ENCODE measurements around the gene ZRANB3. TPM values are rescaled to one million over a fixed set of nuclear protein-coding genes. Genes with fewer than 3 reads are reported as not detected.

ZRANB3 gene
- polyA plus RNA-seq, 4 donors, result 0.81 to 3.6 (median 3.0) TPM; not detected in 1

DNA sequence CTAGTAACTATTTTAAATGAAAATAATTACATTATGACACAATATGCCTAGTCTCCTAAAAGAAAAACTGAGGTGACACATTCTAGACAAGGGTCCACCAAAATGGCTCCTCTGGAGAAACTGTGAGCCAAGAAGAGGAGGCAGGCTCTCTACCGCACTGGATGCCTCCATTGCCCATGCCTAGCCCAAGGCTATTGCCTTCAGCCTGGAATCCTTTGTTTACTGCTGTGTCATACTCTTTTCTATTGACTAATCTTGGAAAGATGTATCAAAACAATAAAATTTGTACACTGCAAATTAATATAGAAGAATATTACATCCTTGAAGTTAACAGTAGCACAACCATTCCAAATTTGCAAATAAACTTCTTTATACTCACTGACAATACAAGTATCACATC, 311.8 kb downstream of the ZRANB3 start:
- 90 to 98% (median 96%) methylated on average over 1 of the region's 1 CpG for WGBS, 3 donors
- H3K36me3 ChIP-seq (ENCODE audit: control insufficient read depth in 3 of 3, insufficient read depth in 2 of 3, low read depth in 1 of 3, low read length in 3 of 3), result no peaks in the 10 kb centered on the region
- H3K27me3 ChIP-seq (ENCODE audit: control insufficient read depth in 3 of 3, insufficient read depth in 3 of 3, low read length in 3 of 3), result no peaks in the 10 kb centered on the region
- H3K9me3 ChIP-seq (ENCODE audit: control insufficient read depth in 2 of 2, insufficient read depth in 1 of 2, low read depth in 1 of 2, low read length in 1 of 2), result no peaks in the 10 kb centered on the region
- H3K27ac ChIP-seq (ENCODE audit: low read depth in 1 of 3, low read length in 2 of 3), result no peak overlapping the region
- H3K4me1 ChIP-seq (ENCODE audit: control insufficient read depth in 3 of 3, insufficient read depth in 2 of 3, low read depth in 1 of 3, low read length in 2 of 3), result no peaks in the 10 kb centered on the region
- FAIRE-seq, result no peak
- no peak for DNase-seq
- H3K4me3 ChIP-seq (ENCODE audit: low read depth in 1 of 3, low read length in 3 of 3), result no peak overlapping the region

DNA sequence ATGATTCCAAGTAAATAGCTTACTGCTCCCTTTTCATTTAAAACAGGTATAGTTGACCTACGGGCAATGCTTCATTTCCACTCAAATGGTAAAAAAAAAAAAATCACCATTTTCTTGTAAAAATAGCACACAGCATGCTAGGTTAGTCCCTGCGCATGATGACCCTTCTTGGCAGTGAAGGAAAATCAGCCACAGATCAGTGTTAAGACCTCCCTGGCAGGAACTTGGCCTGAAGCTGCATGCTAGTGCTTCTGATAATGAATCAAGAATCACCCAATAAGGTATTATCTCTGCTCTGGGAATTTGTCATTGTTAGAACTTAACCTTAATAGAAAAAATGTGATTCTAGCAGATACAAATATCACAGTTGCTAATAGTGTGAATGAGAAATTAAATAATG, 312.6 kb downstream of the ZRANB3 start:
- no peak overlapping the region for H3K27ac ChIP-seq (ENCODE audit: low read depth in 1 of 3, low read length in 2 of 3)
- H3K27me3 ChIP-seq (ENCODE audit: control insufficient read depth in 3 of 3, insufficient read depth in 3 of 3, low read length in 3 of 3), result no peaks in the 10 kb centered on the region
- no peaks in the 10 kb centered on the region for H3K9me3 ChIP-seq (ENCODE audit: control insufficient read depth in 2 of 2, insufficient read depth in 1 of 2, low read depth in 1 of 2, low read length in 1 of 2)
- 95 to 100% (median 99%) methylated on average over 2 of the region's 2 CpGs for WGBS, 3 donors
- FAIRE-seq (no peak), DNase-seq (no peak)
- H3K4me3 ChIP-seq (ENCODE audit: low read depth in 1 of 3, low read length in 3 of 3), result no peak overlapping the region
- H3K36me3 ChIP-seq (ENCODE audit: control insufficient read depth in 3 of 3, insufficient read depth in 2 of 3, low read depth in 1 of 3, low read length in 3 of 3), result no peaks in the 10 kb centered on the region
- H3K4me1 ChIP-seq (ENCODE audit: control insufficient read depth in 3 of 3, insufficient read depth in 2 of 3, low read depth in 1 of 3, low read length in 2 of 3), result no peaks in the 10 kb centered on the region

DNA sequence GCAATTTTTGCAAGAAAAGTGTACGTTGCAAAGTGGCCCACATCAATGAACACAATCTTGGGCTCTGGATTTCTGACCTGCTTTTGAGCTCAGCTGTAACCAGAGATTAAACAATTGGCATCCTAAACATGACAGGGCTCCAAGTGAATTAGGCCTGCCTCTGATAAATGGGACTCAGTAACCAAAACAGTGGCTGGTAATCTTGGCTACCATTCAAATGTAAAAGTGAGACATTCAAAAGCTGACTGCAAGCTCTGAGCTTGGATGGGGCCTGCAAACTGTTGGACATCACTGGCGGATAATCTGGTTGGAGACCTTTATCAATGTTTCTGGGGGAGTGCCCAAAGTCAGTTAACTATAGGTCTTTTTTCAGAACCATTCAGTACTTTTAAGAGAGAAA, 318.3 kb downstream of the ZRANB3 start:
- Histone ChIP-seq H3K4me3 (ENCODE audit: low read depth in 1 of 3, low read length in 3 of 3) (no peak overlapping the region), H3K36me3 (ENCODE audit: control insufficient read depth in 3 of 3, insufficient read depth in 2 of 3, low read depth in 1 of 3, low read length in 3 of 3) (no peaks in the 10 kb centered on the region), H3K4me1 (ENCODE audit: control insufficient read depth in 3 of 3, insufficient read depth in 2 of 3, low read depth in 1 of 3, low read length in 2 of 3) (no peaks in the 10 kb centered on the region), H3K9me3 (ENCODE audit: control insufficient read depth in 2 of 2, insufficient read depth in 1 of 2, low read depth in 1 of 2, low read length in 1 of 2) (no peaks in the 10 kb centered on the region), H3K27me3 (ENCODE audit: control insufficient read depth in 3 of 3, insufficient read depth in 3 of 3, low read length in 3 of 3) (no peaks in the 10 kb centered on the region), H3K27ac (ENCODE audit: low read depth in 1 of 3, low read length in 2 of 3) (no peak overlapping the region)
- no peak for FAIRE-seq
- DNase-seq, result no peak
- 87 to 95% (median 94%) methylated on average over 2 of the region's 2 CpGs for WGBS, 3 donors

DNA sequence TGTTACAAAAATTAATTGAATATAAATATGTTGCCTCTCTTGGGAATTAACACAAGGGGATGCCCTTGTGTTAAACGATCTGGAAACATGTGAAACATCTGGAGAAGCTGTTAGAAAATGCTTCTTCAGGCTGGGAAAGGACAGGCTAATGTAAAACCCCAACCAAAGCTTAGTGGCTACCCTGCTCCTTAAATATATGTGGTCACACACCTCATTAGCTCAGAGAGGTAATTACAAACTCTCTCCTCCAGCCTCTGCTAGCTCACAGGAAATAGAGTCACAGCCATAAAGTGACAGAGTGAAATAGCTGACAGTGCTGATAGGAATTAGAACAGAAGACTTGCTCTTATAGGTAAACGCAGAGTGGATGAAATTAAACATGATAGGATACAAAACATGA, 323.0 kb downstream of the ZRANB3 start:
- 64 to 67% (median 67%) methylated on average over 2 of the region's 2 CpGs for WGBS, 3 donors
- H3K9me3 ChIP-seq (ENCODE audit: control insufficient read depth in 2 of 2, insufficient read depth in 1 of 2, low read depth in 1 of 2, low read length in 1 of 2), result no peaks in the 10 kb centered on the region
- DNase-seq, result no peak
- no peak overlapping the region for H3K4me3 ChIP-seq (ENCODE audit: low read depth in 1 of 3, low read length in 3 of 3)
- H3K27ac ChIP-seq (ENCODE audit: low read depth in 1 of 3, low read length in 2 of 3), result no peak overlapping the region
- H3K27me3 ChIP-seq (ENCODE audit: control insufficient read depth in 3 of 3, insufficient read depth in 3 of 3, low read length in 3 of 3), result no peaks in the 10 kb centered on the region
- FAIRE-seq, result no peak
- H3K36me3 ChIP-seq (ENCODE audit: control insufficient read depth in 3 of 3, insufficient read depth in 2 of 3, low read depth in 1 of 3, low read length in 3 of 3), result no peaks in the 10 kb centered on the region
- H3K4me1 ChIP-seq (ENCODE audit: control insufficient read depth in 3 of 3, insufficient read depth in 2 of 3, low read depth in 1 of 3, low read length in 2 of 3), result no peaks in the 10 kb centered on the region

DNA sequence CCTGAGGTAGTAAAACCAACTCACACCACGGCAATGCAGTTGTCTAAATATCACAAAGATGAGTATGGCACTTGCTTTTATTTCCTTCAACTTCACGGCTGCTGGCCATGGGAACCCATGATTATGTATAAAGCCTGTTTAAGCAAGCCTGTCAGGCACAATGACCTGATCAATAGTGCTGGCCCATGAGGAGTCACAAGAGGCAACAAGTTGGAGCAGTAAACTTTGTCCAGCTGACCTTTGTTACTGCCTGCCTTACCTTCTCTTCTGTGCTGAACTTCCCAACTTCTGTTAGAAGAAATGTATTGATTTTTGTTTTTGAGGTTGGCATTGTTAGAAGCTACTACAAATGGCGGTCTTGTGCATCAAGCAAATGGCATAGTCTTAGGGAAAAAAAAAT, 327.1 kb downstream of the ZRANB3 start:
- DNase-seq, result peak in 1 of 2 donors; percentile 10
- H3K4me3 ChIP-seq (ENCODE audit: low read depth in 1 of 3, low read length in 3 of 3), result no peak overlapping the region
- H3K4me1 ChIP-seq (ENCODE audit: control insufficient read depth in 3 of 3, insufficient read depth in 2 of 3, low read depth in 1 of 3, low read length in 2 of 3), result no peaks in the 10 kb centered on the region
- FAIRE-seq, result no peak
- no peaks in the 10 kb centered on the region for H3K9me3 ChIP-seq (ENCODE audit: control insufficient read depth in 2 of 2, insufficient read depth in 1 of 2, low read depth in 1 of 2, low read length in 1 of 2)
- H3K27me3 ChIP-seq (ENCODE audit: control insufficient read depth in 3 of 3, insufficient read depth in 3 of 3, low read length in 3 of 3), result no peaks in the 10 kb centered on the region
- 95 to 96% (median 96%) methylated on average over 3 of the region's 3 CpGs for WGBS, 3 donors
- H3K27ac ChIP-seq (ENCODE audit: low read depth in 1 of 3, low read length in 2 of 3), result no peak overlapping the region
- H3K36me3 ChIP-seq (ENCODE audit: control insufficient read depth in 3 of 3, insufficient read depth in 2 of 3, low read depth in 1 of 3, low read length in 3 of 3), result peaks cover 0 to 3% (median 0%) of the 10 kb centered on the region in 3 donors

DNA sequence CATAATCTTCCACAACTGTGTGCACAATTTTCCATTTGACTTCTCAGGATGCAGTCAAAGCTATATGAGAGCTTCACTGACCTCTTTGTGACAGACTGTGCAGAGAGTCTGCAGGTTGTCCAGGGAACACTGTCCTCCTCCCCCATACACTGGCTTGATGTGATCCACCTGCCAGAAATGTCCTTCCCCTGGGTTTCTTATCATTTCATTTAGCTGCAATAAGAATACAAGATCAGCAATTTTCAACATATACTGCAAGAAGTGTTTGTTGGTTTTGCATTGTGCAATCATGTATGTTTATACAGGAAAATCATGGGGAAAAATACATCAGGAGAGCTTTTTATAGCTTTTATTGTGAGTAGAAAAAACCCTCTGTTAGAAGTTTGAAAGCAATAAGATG, 328.3 kb downstream of the ZRANB3 start:
- Histone ChIP-seq H3K4me3 (ENCODE audit: low read depth in 1 of 3, low read length in 3 of 3) (no peak overlapping the region), H3K27ac (ENCODE audit: low read depth in 1 of 3, low read length in 2 of 3) (no peak overlapping the region), H3K36me3 (ENCODE audit: control insufficient read depth in 3 of 3, insufficient read depth in 2 of 3, low read depth in 1 of 3, low read length in 3 of 3) (peaks cover 0 to 3% (median 0%) of the 10 kb centered on the region in 3 donors), H3K27me3 (ENCODE audit: control insufficient read depth in 3 of 3, insufficient read depth in 3 of 3, low read length in 3 of 3) (no peaks in the 10 kb centered on the region), H3K4me1 (ENCODE audit: control insufficient read depth in 3 of 3, insufficient read depth in 2 of 3, low read depth in 1 of 3, low read length in 2 of 3) (no peaks in the 10 kb centered on the region), H3K9me3 (ENCODE audit: control insufficient read depth in 2 of 2, insufficient read depth in 1 of 2, low read depth in 1 of 2, low read length in 1 of 2) (no peaks in the 10 kb centered on the region)
- peak in 1 of 2 donors; percentile 4 for DNase-seq
- no peak for FAIRE-seq

DNA sequence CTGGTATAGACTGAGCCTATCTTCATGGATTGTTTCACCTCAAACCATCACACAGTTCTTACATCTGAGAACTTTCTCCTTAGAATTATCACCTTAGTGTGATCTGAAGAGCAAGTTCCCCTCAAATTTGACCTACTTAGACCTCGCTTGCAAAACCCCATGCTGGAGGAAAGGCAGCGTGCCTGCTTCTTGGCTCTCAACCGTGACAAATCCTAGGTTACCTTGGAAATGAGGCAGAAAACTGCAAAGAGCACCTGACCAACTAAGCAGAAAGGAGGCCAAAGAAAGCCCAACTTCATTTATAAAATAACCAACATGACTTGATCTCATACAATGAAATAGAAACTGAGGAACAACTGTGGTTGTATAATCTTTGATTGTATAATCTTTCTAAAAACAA, 332.5 kb downstream of the ZRANB3 start:
- Histone ChIP-seq H3K4me1 (ENCODE audit: control insufficient read depth in 3 of 3, insufficient read depth in 2 of 3, low read depth in 1 of 3, low read length in 2 of 3) (no peaks in the 10 kb centered on the region), H3K36me3 (ENCODE audit: control insufficient read depth in 3 of 3, insufficient read depth in 2 of 3, low read depth in 1 of 3, low read length in 3 of 3) (peaks cover 0 to 3% (median 0%) of the 10 kb centered on the region in 3 donors), H3K4me3 (ENCODE audit: low read depth in 1 of 3, low read length in 3 of 3) (no peak overlapping the region), H3K9me3 (ENCODE audit: control insufficient read depth in 2 of 2, insufficient read depth in 1 of 2, low read depth in 1 of 2, low read length in 1 of 2) (peaks cover 0 to 4% of the 10 kb centered on the region in 2 donors), H3K27me3 (ENCODE audit: control insufficient read depth in 3 of 3, insufficient read depth in 3 of 3, low read length in 3 of 3) (no peaks in the 10 kb centered on the region), H3K27ac (ENCODE audit: low read depth in 1 of 3, low read length in 2 of 3) (no peak overlapping the region)
- DNase-seq (no peak), FAIRE-seq (no peak)
- 89 to 95% (median 94%) methylated on average over 3 of the region's 3 CpGs for WGBS, 3 donors

DNA sequence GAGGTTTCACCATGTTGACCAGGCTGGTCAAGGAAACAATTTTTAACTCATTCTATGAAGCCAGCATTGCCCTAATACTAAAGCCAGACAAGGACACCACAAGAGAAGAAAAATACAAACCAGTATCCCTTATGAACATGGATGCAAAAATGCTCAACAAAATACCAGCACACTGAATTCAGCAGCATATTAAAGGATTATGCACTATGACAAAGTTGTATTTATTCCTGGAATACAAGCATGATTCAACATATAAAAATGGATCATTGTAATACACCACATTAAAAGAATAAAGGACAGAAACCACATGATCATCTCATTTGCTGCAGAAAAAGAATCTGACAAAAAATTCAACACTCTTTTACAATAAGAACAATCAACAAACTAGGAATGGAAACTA, 340.2 kb downstream of the ZRANB3 start:
- Histone ChIP-seq H3K4me1 (ENCODE audit: control insufficient read depth in 3 of 3, insufficient read depth in 2 of 3, low read depth in 1 of 3, low read length in 2 of 3) (no peaks in the 10 kb centered on the region), H3K9me3 (ENCODE audit: control insufficient read depth in 2 of 2, insufficient read depth in 1 of 2, low read depth in 1 of 2, low read length in 1 of 2) (peaks cover 0 to 16% of the 10 kb centered on the region in 2 donors), H3K27ac (ENCODE audit: low read depth in 1 of 3, low read length in 2 of 3) (no peak overlapping the region)

DNA sequence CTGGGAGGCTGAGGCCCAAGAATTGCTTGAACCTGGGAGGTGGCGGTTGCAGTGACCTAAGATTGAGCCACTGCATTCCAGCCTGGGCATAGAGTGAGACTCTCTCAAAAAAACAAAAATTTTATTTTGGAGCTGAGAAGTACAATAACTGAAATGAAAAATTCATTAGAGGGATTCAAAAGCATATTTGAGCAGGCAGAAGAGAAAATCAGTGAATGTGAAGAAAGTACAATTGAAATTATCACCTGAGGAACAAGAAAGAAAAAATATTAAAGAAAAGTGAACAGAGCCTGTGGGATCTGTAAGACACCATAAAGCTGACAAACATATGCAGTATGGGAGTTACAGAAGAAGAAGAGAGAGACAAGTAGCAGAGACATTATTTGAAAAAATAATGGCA, 341.9 kb downstream of the ZRANB3 start:
- Histone ChIP-seq H3K4me1 (ENCODE audit: control insufficient read depth in 3 of 3, insufficient read depth in 2 of 3, low read depth in 1 of 3, low read length in 2 of 3) (no peaks in the 10 kb centered on the region), H3K27me3 (ENCODE audit: control insufficient read depth in 3 of 3, insufficient read depth in 3 of 3, low read length in 3 of 3) (no peaks in the 10 kb centered on the region), H3K36me3 (ENCODE audit: control insufficient read depth in 3 of 3, insufficient read depth in 2 of 3, low read depth in 1 of 3, low read length in 3 of 3) (peaks cover 0 to 2% (median 2%) of the 10 kb centered on the region in 3 donors), H3K27ac (ENCODE audit: low read depth in 1 of 3, low read length in 2 of 3) (no peak overlapping the region), H3K4me3 (ENCODE audit: low read depth in 1 of 3, low read length in 3 of 3) (no peak overlapping the region), H3K9me3 (ENCODE audit: control insufficient read depth in 2 of 2, insufficient read depth in 1 of 2, low read depth in 1 of 2, low read length in 1 of 2) (peaks cover 0 to 14% of the 10 kb centered on the region in 2 donors)
- no peak for DNase-seq
- no peak for FAIRE-seq
- 96 to 100% (median 98%) methylated on average over 1 of the region's 1 CpG for WGBS, 3 donors

More for the DNA sequence above, 340.2 kb downstream of the ZRANB3 start:
- H3K4me3 ChIP-seq (ENCODE audit: low read depth in 1 of 3, low read length in 3 of 3), result no peak overlapping the region
- no peak for FAIRE-seq
- no peak for DNase-seq
- peaks cover 0 to 2% (median 0%) of the 10 kb centered on the region in 3 donors for H3K36me3 ChIP-seq (ENCODE audit: control insufficient read depth in 3 of 3, insufficient read depth in 2 of 3, low read depth in 1 of 3, low read length in 3 of 3)
- no peaks in the 10 kb centered on the region for H3K27me3 ChIP-seq (ENCODE audit: control insufficient read depth in 3 of 3, insufficient read depth in 3 of 3, low read length in 3 of 3)
